Right ventricle myocardium inferior (tissue), 1 donor: ENCODE data around the gene UQCRC2. TPM values are rescaled to one million over a fixed set of nuclear protein-coding genes. Genes with fewer than 3 reads are reported as not detected.

Source experiments
- ATAC-seq: fragments of 200-7000 bp; cut with Tn5 transposase; one replicate; pipeline ENCODE4 v1.9.1; 2020; ENCODE audit warnings: mild to moderate bottlenecking, moderate library complexity
- DNase-seq: peaks from one replicate; pipeline ENCODE4 v3.0.0; 2021; ENCODE audit errors: missing footprints
- intact Hi-C: fragments of 100-400 bp; cut with DNase I; formaldehyde crosslinking; loops from one replicate; pipeline ENCODE4 v1.11.0; 2022
- total RNA-seq: library from RNA; stranded (reverse); fragmentation: NEBNext Ultra II Directional; extraction: Animal tissue kit (Norgen Biotek cat#: 25700); gene quantifications from one replicate; pipeline ENCODE4 v1.2.1, GENCODE V29; 2021
- donor health status: DM: no; HTN: yes; CAD: no; lungs with severe emphysema.

The UQCRC2 gene
- total RNA-seq, 1 donor from 2014 or later = 906 TPM

GRCh38 chr16:22030087-22030812 lies 77.1 kb downstream of the UQCRC2 start:
- ATAC-seq = no peak
- no peak for DNase-seq
- intact Hi-C loops = no loop called here

GRCh38 chr16:22031483-22032083 lies 78.4 kb downstream of the UQCRC2 start:
- DNase-seq (no peak), ATAC-seq (no peak)
- intact Hi-C loops = no loop called here

Other genes with a start within 250 kb of the UQCRC2 start
- gene NPIPB4, start 95.6 kb upstream of the UQCRC2 start, total RNA-seq = 21.2 TPM
- gene PDZD9, start 47.8 kb downstream of the UQCRC2 start, total RNA-seq = not detected
- 9.9 TPM for gene MOSMO, start 54.8 kb downstream of the UQCRC2 start, total RNA-seq
- 0.81 TPM for gene VWA3A, start 139.2 kb downstream of the UQCRC2 start, total RNA-seq
- gene SDR42E2, start 209.1 kb downstream of the UQCRC2 start, total RNA-seq = not detected